Measurements from ENCODE around the gene ACKR2. TPM values are rescaled to one million over a fixed set of nuclear protein-coding genes. Genes with fewer than 3 reads are reported as not detected.

Gene ACKR2
- total RNA-seq, 3 donors from 2014 or later (not counting 1 experiment from before 2014, with no cell fraction given) = 0.56 to 0.95 (median 0.72) TPM

- Histone ChIP-seq H3K27ac (ENCODE audit: low read length) (no peak overlapping the region), H3K27me3 (ENCODE audit: control insufficient read depth, insufficient read depth, low read length) (no peaks in the 10 kb centered on the region), H3K36me3 (ENCODE audit: control insufficient read depth, insufficient read depth, low read length) (no peaks in the 10 kb centered on the region), H3K4me1 (ENCODE audit: control insufficient read depth, insufficient read depth, low read length) (peaks cover 18% of the 10 kb centered on the region), H3K9me3 (ENCODE audit: control insufficient read depth, insufficient read depth, low read length) (no peaks in the 10 kb centered on the region), H3K4me3 (ENCODE audit: low read length) (no peak overlapping the region)
- peaks cover 28 to 31% of the 10 kb centered on the region in 2 donors for H3K4me1 Mint-ChIP-seq
- no peaks in the 10 kb centered on the region for H3K27me3 Mint-ChIP-seq (ENCODE audit: low read depth in 2 of 2)
- no peak for ATAC-seq
- H3K4me3 Mint-ChIP-seq = no peak overlapping the region
- TF ChIP-seq CTCF (IDR thresholded peaks at IDR 0.05) = no peak
- no peak for DNase-seq
- WGBS (ENCODE audit: insufficient coverage) = 84% methylated on average over 3 of the region's 3 CpGs
- H3K9me3 Mint-ChIP-seq = no peaks in the 10 kb centered on the region
- intact Hi-C loops (cut with micrococcal nuclease) = no loop called here
- H3K27ac Mint-ChIP-seq = no peak overlapping the region
- no peaks in the 10 kb centered on the region for H3K36me3 Mint-ChIP-seq
These were observed 41.0 kb downstream of the ACKR2 start for GRCh38 chr3:42850263-42850662.

- H3K4me3 ChIP-seq (ENCODE audit: low read length) = no peak overlapping the region
- 94% methylated on average over 6 of the region's 6 CpGs for WGBS (ENCODE audit: insufficient coverage)
- H3K4me1 ChIP-seq (ENCODE audit: control insufficient read depth, insufficient read depth, low read length) = peaks cover 17% of the 10 kb centered on the region
- Mint-ChIP-seq H3K27ac (no peak overlapping the region), H3K9me3 (no peaks in the 10 kb centered on the region), H3K4me1 (peaks cover 27 to 30% of the 10 kb centered on the region in 2 donors), H3K36me3 (no peaks in the 10 kb centered on the region), H3K27me3 (ENCODE audit: low read depth in 2 of 2) (no peaks in the 10 kb centered on the region), H3K4me3 (no peak overlapping the region)
- no peaks in the 10 kb centered on the region for H3K9me3 ChIP-seq (ENCODE audit: control insufficient read depth, insufficient read depth, low read length)
- H3K36me3 ChIP-seq (ENCODE audit: control insufficient read depth, insufficient read depth, low read length) = no peaks in the 10 kb centered on the region
- intact Hi-C loops (cut with micrococcal nuclease) = no loop called here
- no peaks in the 10 kb centered on the region for H3K27me3 ChIP-seq (ENCODE audit: control insufficient read depth, insufficient read depth, low read length)
- no peak for DNase-seq
- no peak for TF ChIP-seq CTCF (IDR thresholded peaks at IDR 0.05)
- no peak overlapping the region for H3K27ac ChIP-seq (ENCODE audit: low read length)
- no peak for ATAC-seq
These were observed 42.1 kb downstream of the ACKR2 start for GRCh38 chr3:42851228-42851834.

- Histone ChIP-seq H3K4me1 (ENCODE audit: control insufficient read depth, insufficient read depth, low read length) (peaks cover 5% of the 10 kb centered on the region), H3K27me3 (ENCODE audit: control insufficient read depth, insufficient read depth, low read length) (no peaks in the 10 kb centered on the region), H3K27ac (ENCODE audit: low read length) (no peak overlapping the region), H3K36me3 (ENCODE audit: control insufficient read depth, insufficient read depth, low read length) (no peaks in the 10 kb centered on the region), H3K4me3 (ENCODE audit: low read length) (no peak overlapping the region), H3K9me3 (ENCODE audit: control insufficient read depth, insufficient read depth, low read length) (no peaks in the 10 kb centered on the region)
- no peak for ATAC-seq
- no peak for DNase-seq
- Mint-ChIP-seq H3K9me3 (no peaks in the 10 kb centered on the region), H3K27me3 (ENCODE audit: low read depth in 2 of 2) (no peaks in the 10 kb centered on the region), H3K4me3 (no peak overlapping the region), H3K36me3 (no peaks in the 10 kb centered on the region), H3K27ac (no peak overlapping the region), H3K4me1 (peaks cover 16 to 19% of the 10 kb centered on the region in 2 donors)
- no peak for TF ChIP-seq CTCF (IDR thresholded peaks at IDR 0.05)
- 32% methylated on average over 2 of the region's 2 CpGs for WGBS (ENCODE audit: insufficient coverage)
- intact Hi-C loops (cut with micrococcal nuclease) = no loop called here
These were observed 43.2 kb downstream of the ACKR2 start for GRCh38 chr3:42852441-42852840.

GRCh38 chr3:42853056-42853455 lies 43.8 kb downstream of the ACKR2 start:
- peaks cover 10 to 12% of the 10 kb centered on the region in 2 donors for H3K4me1 Mint-ChIP-seq
- no peaks in the 10 kb centered on the region for H3K36me3 ChIP-seq (ENCODE audit: control insufficient read depth, insufficient read depth, low read length)

More at GRCh38 chr3:42853056-42853455, 43.8 kb downstream of the ACKR2 start:
- Mint-ChIP-seq H3K4me3 (no peak overlapping the region), H3K36me3 (no peaks in the 10 kb centered on the region), H3K27me3 (ENCODE audit: low read depth in 2 of 2) (no peaks in the 10 kb centered on the region), H3K27ac (no peak overlapping the region), H3K9me3 (no peaks in the 10 kb centered on the region)
- Histone ChIP-seq H3K27ac (ENCODE audit: low read length) (no peak overlapping the region), H3K27me3 (ENCODE audit: control insufficient read depth, insufficient read depth, low read length) (no peaks in the 10 kb centered on the region), H3K4me3 (ENCODE audit: low read length) (no peak overlapping the region), H3K9me3 (ENCODE audit: control insufficient read depth, insufficient read depth, low read length) (no peaks in the 10 kb centered on the region), H3K4me1 (ENCODE audit: control insufficient read depth, insufficient read depth, low read length) (no peaks in the 10 kb centered on the region)
- intact Hi-C loops (cut with micrococcal nuclease) = no loop called here
- DNase-seq (no peak), ATAC-seq (no peak)
- WGBS (ENCODE audit: insufficient coverage) = 50% methylated on average over 1 of the region's 1 CpG
- TF ChIP-seq CTCF (IDR thresholded peaks at IDR 0.05) = no peak

Data from natural killer cell (primary cell).